B cell (primary cell): ENCODE data around the gene ZNF148.

Experiments
- EZH2 ChIP-seq: IDR thresholded peaks from 2 replicates; pipeline ENCODE4 v1.6.1; 2012; ENCODE audit warnings: borderline replicate concordance, low read depth, mild to moderate bottlenecking, moderate library complexity, low read length; ENCODE audit not compliant: insufficient read depth, poor library complexity, severe bottlenecking
- TF ChIP-seq, protein P1 (sequence below): fragments of 200-600 bp; IDR thresholded peaks from one replicate; pipeline ENCODE4 v1.8.0; 2022; ENCODE audit warnings: antibody characterized with exemption, mild to moderate bottlenecking

DNA sequence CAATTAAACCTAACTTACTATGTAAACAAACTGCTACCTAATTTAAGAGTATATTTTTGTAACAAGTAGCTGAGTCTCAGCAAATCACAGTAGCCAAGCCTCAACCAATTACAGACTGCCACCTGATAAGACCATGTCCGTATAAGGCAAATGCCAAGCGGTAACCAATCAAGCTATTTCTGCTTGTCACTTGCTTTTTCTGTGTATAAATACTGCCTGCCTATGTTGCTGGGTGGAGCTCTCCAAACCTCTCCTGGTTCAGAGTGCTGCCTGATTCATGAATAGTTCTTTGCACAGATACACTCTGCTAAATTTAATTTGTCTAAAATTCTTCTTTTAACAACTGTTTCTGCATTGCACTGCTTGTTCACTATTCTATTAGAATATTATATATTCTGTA lies 42.6 kb downstream of the ZNF148 start:
- TF ChIP-seq, protein P1, sequence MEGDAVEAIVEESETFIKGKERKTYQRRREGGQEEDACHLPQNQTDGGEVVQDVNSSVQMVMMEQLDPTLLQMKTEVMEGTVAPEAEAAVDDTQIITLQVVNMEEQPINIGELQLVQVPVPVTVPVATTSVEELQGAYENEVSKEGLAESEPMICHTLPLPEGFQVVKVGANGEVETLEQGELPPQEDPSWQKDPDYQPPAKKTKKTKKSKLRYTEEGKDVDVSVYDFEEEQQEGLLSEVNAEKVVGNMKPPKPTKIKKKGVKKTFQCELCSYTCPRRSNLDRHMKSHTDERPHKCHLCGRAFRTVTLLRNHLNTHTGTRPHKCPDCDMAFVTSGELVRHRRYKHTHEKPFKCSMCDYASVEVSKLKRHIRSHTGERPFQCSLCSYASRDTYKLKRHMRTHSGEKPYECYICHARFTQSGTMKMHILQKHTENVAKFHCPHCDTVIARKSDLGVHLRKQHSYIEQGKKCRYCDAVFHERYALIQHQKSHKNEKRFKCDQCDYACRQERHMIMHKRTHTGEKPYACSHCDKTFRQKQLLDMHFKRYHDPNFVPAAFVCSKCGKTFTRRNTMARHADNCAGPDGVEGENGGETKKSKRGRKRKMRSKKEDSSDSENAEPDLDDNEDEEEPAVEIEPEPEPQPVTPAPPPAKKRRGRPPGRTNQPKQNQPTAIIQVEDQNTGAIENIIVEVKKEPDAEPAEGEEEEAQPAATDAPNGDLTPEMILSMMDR: no peak
- no peak for TF ChIP-seq EZH2
